ENCODE results near the gene PKP4. TPM values are rescaled to one million over a fixed set of nuclear protein-coding genes. Genes with fewer than 3 reads are reported as not detected.

The PKP4 gene
- total RNA-seq, 1 donor from 2014 or later = 64.9 TPM

DNA sequence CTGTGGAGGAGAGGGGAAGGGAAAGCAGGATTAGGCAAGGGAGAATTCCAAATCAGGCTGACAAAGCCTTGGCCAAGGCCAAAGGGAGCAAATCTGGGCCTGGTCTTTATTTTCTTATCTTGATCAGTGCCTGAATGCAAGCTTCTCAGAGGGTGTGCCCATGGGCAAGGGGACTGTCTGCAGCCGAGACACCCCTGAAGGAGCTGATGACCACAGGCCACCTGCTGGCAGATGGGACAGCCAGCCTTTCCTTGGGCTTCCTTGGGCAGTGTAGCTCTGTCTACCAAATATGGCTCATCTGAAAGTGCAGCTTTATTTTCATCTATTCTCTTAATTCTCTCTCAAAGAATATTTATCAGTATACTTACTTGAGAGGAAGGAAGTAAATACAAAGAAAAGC, 117.0 kb downstream of the PKP4 start:
- Mint-ChIP-seq H3K27ac (ENCODE audit: unreplicated experiment) (no peak overlapping the region), H3K4me1 (ENCODE audit: unreplicated experiment) (peaks cover 3% of the 10 kb centered on the region), H3K4me3 (ENCODE audit: unreplicated experiment) (no peak overlapping the region), H3K27me3 (ENCODE audit: unreplicated experiment) (no peaks in the 10 kb centered on the region), H3K9me3 (ENCODE audit: unreplicated experiment) (no peaks in the 10 kb centered on the region), H3K36me3 (ENCODE audit: low read depth, unreplicated experiment) (no peaks in the 10 kb centered on the region)
- DNase-seq (ENCODE audit: low spot score) = no peak
- TF ChIP-seq, protein P1, sequence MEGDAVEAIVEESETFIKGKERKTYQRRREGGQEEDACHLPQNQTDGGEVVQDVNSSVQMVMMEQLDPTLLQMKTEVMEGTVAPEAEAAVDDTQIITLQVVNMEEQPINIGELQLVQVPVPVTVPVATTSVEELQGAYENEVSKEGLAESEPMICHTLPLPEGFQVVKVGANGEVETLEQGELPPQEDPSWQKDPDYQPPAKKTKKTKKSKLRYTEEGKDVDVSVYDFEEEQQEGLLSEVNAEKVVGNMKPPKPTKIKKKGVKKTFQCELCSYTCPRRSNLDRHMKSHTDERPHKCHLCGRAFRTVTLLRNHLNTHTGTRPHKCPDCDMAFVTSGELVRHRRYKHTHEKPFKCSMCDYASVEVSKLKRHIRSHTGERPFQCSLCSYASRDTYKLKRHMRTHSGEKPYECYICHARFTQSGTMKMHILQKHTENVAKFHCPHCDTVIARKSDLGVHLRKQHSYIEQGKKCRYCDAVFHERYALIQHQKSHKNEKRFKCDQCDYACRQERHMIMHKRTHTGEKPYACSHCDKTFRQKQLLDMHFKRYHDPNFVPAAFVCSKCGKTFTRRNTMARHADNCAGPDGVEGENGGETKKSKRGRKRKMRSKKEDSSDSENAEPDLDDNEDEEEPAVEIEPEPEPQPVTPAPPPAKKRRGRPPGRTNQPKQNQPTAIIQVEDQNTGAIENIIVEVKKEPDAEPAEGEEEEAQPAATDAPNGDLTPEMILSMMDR (IDR thresholded peaks at IDR 0.05; ENCODE audit: unreplicated experiment) = no peak

DNA sequence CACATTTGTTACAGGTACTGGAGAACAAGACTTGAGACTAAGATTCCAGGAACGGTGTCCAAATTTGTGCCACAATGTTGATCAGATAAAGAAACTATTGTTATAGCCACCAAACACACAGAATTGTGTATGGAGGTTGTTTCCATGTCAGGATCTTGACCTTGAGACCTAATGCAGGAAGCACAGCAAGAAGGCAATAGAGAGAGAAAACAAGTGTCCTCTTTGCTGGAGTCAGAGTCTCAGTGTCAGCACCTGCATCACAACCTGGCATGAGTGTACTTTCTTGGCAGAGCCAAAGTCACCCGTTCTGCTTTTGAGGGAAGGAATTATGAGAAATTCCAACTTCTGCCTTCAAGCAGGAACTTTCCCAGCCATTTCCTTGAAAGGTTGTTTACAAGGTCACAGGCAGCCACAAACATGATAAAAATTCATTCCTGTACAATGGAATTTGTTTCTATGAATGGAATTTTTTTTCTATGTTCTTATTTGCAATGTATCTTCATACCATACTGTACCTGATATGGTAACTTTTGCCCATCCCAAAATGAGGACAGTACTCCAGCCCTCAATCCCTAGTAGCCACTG, 118.4 kb downstream of the PKP4 start:
- H3K27ac Mint-ChIP-seq (ENCODE audit: unreplicated experiment) = no peak overlapping the region
- no peaks in the 10 kb centered on the region for H3K36me3 Mint-ChIP-seq (ENCODE audit: low read depth, unreplicated experiment)
- no peak for DNase-seq (ENCODE audit: low spot score)
- H3K9me3 Mint-ChIP-seq (ENCODE audit: unreplicated experiment) = no peaks in the 10 kb centered on the region
- no peak overlapping the region for H3K4me3 Mint-ChIP-seq (ENCODE audit: unreplicated experiment)
- peaks cover 3% of the 10 kb centered on the region for H3K4me1 Mint-ChIP-seq (ENCODE audit: unreplicated experiment)
- TF ChIP-seq, protein P1 (IDR thresholded peaks at IDR 0.05; ENCODE audit: unreplicated experiment) = no peak
- no peaks in the 10 kb centered on the region for H3K27me3 Mint-ChIP-seq (ENCODE audit: unreplicated experiment)

DNA sequence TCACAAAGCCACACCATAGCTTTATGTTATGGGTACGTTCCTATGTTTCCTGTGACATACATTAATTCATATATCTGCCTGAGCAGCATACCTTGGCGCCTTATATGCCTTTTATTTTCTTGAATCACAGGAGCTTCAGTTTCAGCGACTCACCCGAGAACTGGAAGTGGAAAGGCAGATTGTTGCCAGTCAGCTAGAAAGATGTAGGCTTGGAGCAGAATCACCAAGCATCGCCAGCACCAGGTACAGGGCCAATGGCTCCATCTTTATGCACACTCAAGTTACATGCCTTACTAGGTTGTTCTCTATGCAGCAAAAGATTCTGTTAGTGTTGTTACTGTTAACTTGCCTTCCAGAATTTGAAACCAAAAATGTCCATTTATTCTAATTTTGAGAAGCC, 120.4 kb downstream of the PKP4 start:
- H3K27ac Mint-ChIP-seq (ENCODE audit: unreplicated experiment) = no peak overlapping the region
- no peaks in the 10 kb centered on the region for H3K9me3 Mint-ChIP-seq (ENCODE audit: unreplicated experiment)
- TF ChIP-seq, protein P1 (IDR thresholded peaks at IDR 0.05; ENCODE audit: unreplicated experiment) = no peak
- H3K36me3 Mint-ChIP-seq (ENCODE audit: low read depth, unreplicated experiment) = no peaks in the 10 kb centered on the region
- no peak overlapping the region for H3K4me3 Mint-ChIP-seq (ENCODE audit: unreplicated experiment)
- no peak for DNase-seq (ENCODE audit: low spot score)
- peaks cover 3% of the 10 kb centered on the region for H3K4me1 Mint-ChIP-seq (ENCODE audit: unreplicated experiment)
- H3K27me3 Mint-ChIP-seq (ENCODE audit: unreplicated experiment) = no peaks in the 10 kb centered on the region

DNA sequence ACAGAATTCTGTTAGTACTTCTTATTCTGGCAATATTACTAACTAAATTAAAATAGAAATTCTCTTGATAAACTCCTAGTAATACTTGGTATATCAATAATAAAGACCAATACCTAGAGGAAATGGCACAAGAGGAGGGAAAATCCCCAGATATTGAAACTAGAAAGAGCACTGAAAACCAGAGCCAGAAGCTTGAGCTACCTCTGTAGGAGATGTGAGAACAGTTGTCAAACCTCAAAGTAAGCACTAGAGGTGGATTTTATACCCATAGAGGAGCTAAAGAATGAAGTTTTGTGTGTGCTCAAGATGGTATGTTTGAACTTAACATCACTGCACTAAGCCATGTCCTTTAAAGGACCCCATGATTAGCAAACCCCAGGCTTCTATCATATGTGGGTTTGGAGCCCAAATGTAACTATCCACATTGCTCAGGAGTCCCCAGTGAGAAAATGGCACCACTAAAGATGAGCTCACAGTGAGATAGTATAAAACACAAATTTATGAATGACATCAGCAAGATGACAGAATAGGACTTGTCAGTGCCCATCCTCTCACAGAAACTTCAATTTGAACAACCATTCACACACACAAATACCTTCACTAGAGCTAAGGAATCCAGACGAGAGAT, 122.1 kb downstream of the PKP4 start:
- TF ChIP-seq, protein P1 (IDR thresholded peaks at IDR 0.05; ENCODE audit: unreplicated experiment) = no peak

DNA sequence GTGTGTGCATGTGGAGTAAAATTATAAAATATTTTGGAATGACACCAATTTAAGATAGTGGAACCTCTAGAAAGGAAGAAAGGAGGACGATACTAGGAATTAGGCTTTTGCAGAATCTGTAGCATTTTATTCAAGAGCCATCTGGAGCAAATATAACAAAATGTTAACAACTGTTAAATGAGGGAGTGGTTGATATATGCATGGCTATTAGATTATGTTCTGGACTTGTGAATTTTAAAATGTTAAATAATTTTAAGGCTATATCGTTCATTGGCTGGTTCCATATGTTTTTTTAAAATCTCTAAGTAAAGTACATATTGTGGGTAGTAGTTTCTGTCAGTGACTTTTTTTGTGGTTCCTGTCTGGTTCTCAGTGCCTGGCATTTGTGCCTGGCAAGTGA, 123.2 kb downstream of the PKP4 start:
- no peaks in the 10 kb centered on the region for H3K9me3 Mint-ChIP-seq (ENCODE audit: unreplicated experiment)
- no peak for DNase-seq (ENCODE audit: low spot score)
- H3K4me3 Mint-ChIP-seq (ENCODE audit: unreplicated experiment) = no peak overlapping the region
- H3K27me3 Mint-ChIP-seq (ENCODE audit: unreplicated experiment) = no peaks in the 10 kb centered on the region
- H3K27ac Mint-ChIP-seq (ENCODE audit: unreplicated experiment) = no peak overlapping the region
- peaks cover 1% of the 10 kb centered on the region for H3K4me1 Mint-ChIP-seq (ENCODE audit: unreplicated experiment)
- TF ChIP-seq, protein P1 (IDR thresholded peaks at IDR 0.05; ENCODE audit: unreplicated experiment) = no peak
- no peaks in the 10 kb centered on the region for H3K36me3 Mint-ChIP-seq (ENCODE audit: low read depth, unreplicated experiment)

More for the DNA sequence above, 122.1 kb downstream of the PKP4 start:
- H3K27me3 Mint-ChIP-seq (ENCODE audit: unreplicated experiment) = no peaks in the 10 kb centered on the region
- H3K36me3 Mint-ChIP-seq (ENCODE audit: low read depth, unreplicated experiment) = no peaks in the 10 kb centered on the region
- no peak for DNase-seq (ENCODE audit: low spot score)
- no peak overlapping the region for H3K27ac Mint-ChIP-seq (ENCODE audit: unreplicated experiment)
- H3K9me3 Mint-ChIP-seq (ENCODE audit: unreplicated experiment) = no peaks in the 10 kb centered on the region
- H3K4me1 Mint-ChIP-seq (ENCODE audit: unreplicated experiment) = peaks cover 3% of the 10 kb centered on the region
- H3K4me3 Mint-ChIP-seq (ENCODE audit: unreplicated experiment) = no peak overlapping the region

Measured in endothelial cell (in vitro differentiated cells).